Left lung (tissue), 10 donors: ENCODE data around the gene TTC39A. TPM values are rescaled to one million over a fixed set of nuclear protein-coding genes. Genes with fewer than 3 reads are reported as not detected.

Experiments used
- ATAC-seq: fragments of 200-7000 bp; cut with Tn5 transposase; one replicate; pipeline ENCODE4 v1.9.1; 2020; ENCODE audit warnings: moderate library complexity
- DNase-seq, 4 donors: peaks; one replicate each; pipeline ENCODE4 v3.0.0-alpha.2; 2013 to 2020
- H3K27ac ChIP-seq, 2 donors: fragments of 200-600 bp; sonication (generic) in 1 of 2; one replicate each; pipeline versions ENCODE4 v1.5.0 to v1.8.0; 2020 to 2021
- H3K27me3 ChIP-seq, 2 donors: fragments of 200-600 bp; sonication (generic) in 1 of 2; one replicate each; pipeline versions ENCODE4 v1.5.0 to v1.8.0; 2020 to 2021
- H3K36me3 ChIP-seq, 2 donors: fragments of 200-600 bp; sonication (generic) in 1 of 2; one replicate each; pipeline versions ENCODE4 v1.5.0 to v1.8.0; 2020 to 2021
- H3K4me1 ChIP-seq, 2 donors: fragments of 200-600 bp; one replicate each; pipeline ENCODE4 v1.8.0; 2021
- H3K4me3 ChIP-seq, 2 donors: fragments of 200-600 bp; sonication (generic) in 1 of 2; one replicate each; pipeline versions ENCODE4 v1.5.0 to v1.8.0; 2020 to 2021; ENCODE audit warnings: mild to moderate bottlenecking in 1 of 2
- H3K9me3 ChIP-seq, 2 donors: fragments of 200-600 bp; sonication (generic) in 1 of 2; one replicate each; pipeline versions ENCODE4 v1.5.0 to v1.8.0; 2020 to 2021
- intact Hi-C, 2 donors: fragments of 100-400 bp; cut with DNase I; formaldehyde crosslinking; loops; one replicate each; pipeline versions ENCODE4 v1.11.2 to v1.14.2; 2022
- polyA plus RNA-seq, 6 donors: library from polyadenylated mRNA; unstranded; fragments of 120-200 nt; gene quantifications; one replicate each; pipeline ENCODE4 v1.2.1, GENCODE V29; 2013; ENCODE audit not compliant: insufficient read length in 6 of 6
- total RNA-seq, 2 donors: library from RNA; stranded (reverse); fragmentation: NEBNext Ultra II Directional; extraction: Animal tissue kit (Norgen Biotek cat#: 25700); gene quantifications; one replicate each; pipeline ENCODE4 v1.2.1, GENCODE V29; 2021
- TF ChIP-seq, protein P1 (sequence below), 2 donors: fragments of 200-600 bp; sonication (generic) in 1 of 2; IDR thresholded peaks; one replicate each; pipeline versions ENCODE4 v1.5.0 to v1.8.0; 2021; ENCODE audit warnings: antibody characterized with exemption in 2 of 2
- donor health status: DM: no; HTN: yes; CAD: no.
- donor health status: DM: no; HTN: no; CAD: no.

Gene TTC39A
- total and polyA plus RNA-seq, 8 donors = 8.0 to 44.6 (median 10.9) TPM

DNA sequence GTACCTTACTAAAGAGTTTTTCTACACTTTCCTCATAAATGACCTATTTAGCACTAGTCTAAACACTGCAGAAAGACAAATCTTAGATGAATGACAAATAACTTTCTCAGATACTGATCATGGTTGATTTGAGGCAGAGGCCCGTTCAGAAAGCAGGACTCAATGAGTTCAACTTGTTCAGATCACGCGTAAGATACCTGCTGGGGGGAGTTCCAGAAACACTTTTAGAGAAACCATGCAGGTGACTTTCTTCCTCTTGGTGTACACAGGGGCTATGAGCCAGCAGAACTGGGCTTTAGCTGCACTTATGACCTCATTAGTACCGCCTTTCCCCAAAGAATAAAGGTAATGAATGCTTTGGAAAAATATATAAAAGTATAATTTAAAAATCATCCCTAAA is 38.8 kb upstream of the TTC39A start:
- intact Hi-C loops = no loop called here

DNA sequence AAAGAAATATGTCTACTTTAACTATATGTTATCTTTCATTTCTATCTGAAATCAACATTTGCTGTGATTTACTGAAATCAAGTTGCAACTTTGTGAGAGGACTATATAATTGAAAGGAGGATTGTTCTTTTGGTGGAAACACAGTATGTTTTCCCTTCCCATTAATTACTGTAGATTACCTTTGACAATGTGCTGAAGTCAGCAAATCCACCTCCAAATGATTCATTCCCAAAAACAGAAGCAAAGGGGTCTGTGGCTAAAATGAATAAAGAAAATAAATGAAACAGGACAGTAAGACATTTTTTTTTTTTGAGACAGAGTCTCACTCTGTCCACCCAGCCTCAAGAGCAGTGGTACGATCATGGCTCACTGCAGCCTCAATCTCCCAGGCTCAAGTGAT is 35.4 kb upstream of the TTC39A start:
- no peaks in the 10 kb centered on the region for H3K27me3 ChIP-seq
- H3K4me1 ChIP-seq = no peaks in the 10 kb centered on the region
- H3K36me3 ChIP-seq = peaks cover 0 to 61% of the 10 kb centered on the region in 2 donors
- no peak overlapping the region for H3K27ac ChIP-seq
- intact Hi-C loops = no loop called here
- no peak overlapping the region for H3K4me3 ChIP-seq
- no peaks in the 10 kb centered on the region for H3K9me3 ChIP-seq
- no peak for ATAC-seq
- TF ChIP-seq, protein P1, sequence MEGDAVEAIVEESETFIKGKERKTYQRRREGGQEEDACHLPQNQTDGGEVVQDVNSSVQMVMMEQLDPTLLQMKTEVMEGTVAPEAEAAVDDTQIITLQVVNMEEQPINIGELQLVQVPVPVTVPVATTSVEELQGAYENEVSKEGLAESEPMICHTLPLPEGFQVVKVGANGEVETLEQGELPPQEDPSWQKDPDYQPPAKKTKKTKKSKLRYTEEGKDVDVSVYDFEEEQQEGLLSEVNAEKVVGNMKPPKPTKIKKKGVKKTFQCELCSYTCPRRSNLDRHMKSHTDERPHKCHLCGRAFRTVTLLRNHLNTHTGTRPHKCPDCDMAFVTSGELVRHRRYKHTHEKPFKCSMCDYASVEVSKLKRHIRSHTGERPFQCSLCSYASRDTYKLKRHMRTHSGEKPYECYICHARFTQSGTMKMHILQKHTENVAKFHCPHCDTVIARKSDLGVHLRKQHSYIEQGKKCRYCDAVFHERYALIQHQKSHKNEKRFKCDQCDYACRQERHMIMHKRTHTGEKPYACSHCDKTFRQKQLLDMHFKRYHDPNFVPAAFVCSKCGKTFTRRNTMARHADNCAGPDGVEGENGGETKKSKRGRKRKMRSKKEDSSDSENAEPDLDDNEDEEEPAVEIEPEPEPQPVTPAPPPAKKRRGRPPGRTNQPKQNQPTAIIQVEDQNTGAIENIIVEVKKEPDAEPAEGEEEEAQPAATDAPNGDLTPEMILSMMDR (IDR thresholded peaks at IDR 0.05) = no peak
- no peak for DNase-seq

More for the DNA sequence above, 38.8 kb upstream of the TTC39A start:
- DNase-seq = no peak
- no peak for ATAC-seq
- Histone ChIP-seq H3K27me3 (no peaks in the 10 kb centered on the region), H3K36me3 (peaks cover 0 to 66% of the 10 kb centered on the region in 2 donors), H3K4me1 (no peaks in the 10 kb centered on the region), H3K4me3 (no peak overlapping the region), H3K27ac (no peak overlapping the region), H3K9me3 (no peaks in the 10 kb centered on the region)
- TF ChIP-seq, protein P1 (IDR thresholded peaks at IDR 0.05) = no peak

GRCh38 chr1:51359879-51360278 is 29.5 kb upstream of the TTC39A start:
- TF ChIP-seq, protein P1 (IDR thresholded peaks at IDR 0.05) = no peak
- no peaks in the 10 kb centered on the region for H3K4me1 ChIP-seq
- no peak for DNase-seq
- intact Hi-C loops = no loop called here
- ATAC-seq = no peak
- peaks cover 0 to 87% of the 10 kb centered on the region in 2 donors for H3K36me3 ChIP-seq
- no peaks in the 10 kb centered on the region for H3K9me3 ChIP-seq
- H3K27me3 ChIP-seq = no peaks in the 10 kb centered on the region
- no peak overlapping the region for H3K27ac ChIP-seq
- no peak overlapping the region for H3K4me3 ChIP-seq

DNA sequence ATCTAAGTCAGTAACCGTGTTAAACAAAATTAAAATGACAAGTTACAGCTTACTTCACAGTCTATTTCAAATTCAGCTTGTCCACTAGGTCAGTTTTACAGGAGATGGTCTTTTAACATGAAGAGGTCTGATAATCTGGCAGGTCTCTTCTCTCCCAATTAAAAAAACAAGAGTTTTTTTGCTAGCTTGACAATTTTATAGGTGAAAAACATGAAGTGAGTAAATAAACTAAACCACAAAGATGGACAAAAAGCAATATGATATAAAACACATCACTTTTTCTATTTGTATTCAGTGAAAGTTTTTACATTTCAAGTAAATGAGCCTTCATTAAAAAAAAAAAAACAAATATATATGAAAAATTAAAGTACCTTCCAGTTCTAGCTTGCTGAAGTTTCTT is 25.0 kb upstream of the TTC39A start:
- ATAC-seq (no peak), DNase-seq (no peak)
- TF ChIP-seq, protein P1 (IDR thresholded peaks at IDR 0.05) = no peak
- intact Hi-C loops = no loop called here
- peaks cover 0 to 61% of the 10 kb centered on the region in 2 donors for H3K36me3 ChIP-seq
- H3K27me3 ChIP-seq = no peaks in the 10 kb centered on the region
- H3K4me3 ChIP-seq = no peak overlapping the region
- no peaks in the 10 kb centered on the region for H3K4me1 ChIP-seq
- no peaks in the 10 kb centered on the region for H3K9me3 ChIP-seq
- H3K27ac ChIP-seq = no peak overlapping the region

GRCh38 chr1:51354416-51354815 is 24.1 kb upstream of the TTC39A start:
- intact Hi-C loops = no loop called here
- no peak overlapping the region for H3K4me3 ChIP-seq
- no peaks in the 10 kb centered on the region for H3K9me3 ChIP-seq
- peaks cover 0 to 51% of the 10 kb centered on the region in 2 donors for H3K36me3 ChIP-seq
- peak; percentile 26 for ATAC-seq
- no peak for DNase-seq
- H3K27me3 ChIP-seq = no peaks in the 10 kb centered on the region
- H3K27ac ChIP-seq = no peak overlapping the region
- no peaks in the 10 kb centered on the region for H3K4me1 ChIP-seq
- TF ChIP-seq, protein P1 (IDR thresholded peaks at IDR 0.05) = no peak
